Raji (cell line): ENCODE data around the gene SCGN.

Experiments used
- POLR2A ChIP-seq: IDR thresholded peaks from 2 replicates; pipeline ENCODE4 v1.6.1; 2011; ENCODE audit warnings: low read depth, low read length, control low read depth; ENCODE audit not compliant: insufficient read depth

Gene SCGN

DNA sequence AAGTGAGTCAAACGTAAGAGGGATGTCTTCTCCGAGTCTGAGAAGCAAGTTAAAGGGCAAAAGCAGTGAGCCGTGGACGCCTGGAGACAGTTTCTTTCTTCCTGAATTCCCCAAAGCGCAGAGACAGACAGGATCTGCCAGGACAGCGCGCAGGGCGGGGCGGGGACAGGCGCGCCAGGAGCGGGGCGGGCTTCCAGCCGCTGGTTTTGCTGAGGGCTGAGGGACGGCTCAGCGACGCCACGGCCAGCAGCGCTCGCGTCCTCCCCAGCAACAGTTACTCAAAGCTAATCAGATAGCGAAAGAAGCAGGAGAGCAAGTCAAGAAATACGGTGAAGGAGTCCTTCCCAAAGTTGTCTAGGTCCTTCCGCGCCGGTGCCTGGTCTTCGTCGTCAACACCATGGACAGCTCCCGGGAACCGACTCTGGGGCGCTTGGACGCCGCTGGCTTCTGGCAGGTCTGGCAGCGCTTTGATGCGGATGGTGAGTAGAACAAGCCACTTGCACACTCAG, at the start of gene SCGN:
Gene SCGN, plus strand, starts transcription at position 209 of the 509 bp plus-strand sequence. Its CDS starts 189 bp downstream, at position 398.
- TF ChIP-seq POLR2A = no peak

DNA sequence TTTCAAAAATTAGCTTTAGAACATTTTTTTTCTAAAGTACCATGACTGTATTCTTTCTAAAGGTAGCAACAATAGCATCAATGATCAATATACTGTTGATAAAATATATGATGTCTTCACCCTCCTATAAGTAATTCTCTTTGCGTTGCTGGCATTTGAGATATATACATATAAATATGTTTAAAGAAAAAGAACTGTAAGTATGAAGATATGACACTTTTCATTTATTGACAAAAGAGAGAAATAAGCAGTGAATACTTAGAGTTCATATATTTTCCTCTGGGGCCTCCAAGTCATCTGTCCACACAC, 49.4 kb upstream of the SCGN start:
- no peak for TF ChIP-seq POLR2A

- TF ChIP-seq POLR2A = no peak
Observed at GRCh38 chr6:25603251-25603650, 48.8 kb upstream of the SCGN start.

DNA sequence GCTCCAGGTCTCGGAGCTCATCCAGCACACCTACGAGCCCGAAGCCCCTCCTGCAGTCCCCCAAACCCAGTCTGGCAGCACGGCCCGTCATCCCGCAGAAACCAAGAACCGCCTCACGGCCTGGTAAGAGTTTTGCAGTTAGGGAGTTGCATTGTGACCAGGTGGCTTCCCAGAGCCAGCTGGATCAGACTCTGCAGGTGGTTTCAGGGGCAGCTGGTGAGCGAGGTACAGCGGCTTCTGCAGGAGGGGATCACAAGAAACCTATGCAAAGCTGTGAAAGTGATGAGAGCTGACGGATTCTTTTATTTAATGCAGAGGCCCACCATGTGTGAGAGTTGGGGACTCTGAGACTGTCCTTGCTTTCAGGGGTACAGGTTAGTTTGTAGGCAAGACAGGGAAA, 45.9 kb upstream of the SCGN start:
- no peak for TF ChIP-seq POLR2A

- no peak for TF ChIP-seq POLR2A
Observed at GRCh38 chr6:25608558-25609174, 43.3 kb upstream of the SCGN start.

DNA sequence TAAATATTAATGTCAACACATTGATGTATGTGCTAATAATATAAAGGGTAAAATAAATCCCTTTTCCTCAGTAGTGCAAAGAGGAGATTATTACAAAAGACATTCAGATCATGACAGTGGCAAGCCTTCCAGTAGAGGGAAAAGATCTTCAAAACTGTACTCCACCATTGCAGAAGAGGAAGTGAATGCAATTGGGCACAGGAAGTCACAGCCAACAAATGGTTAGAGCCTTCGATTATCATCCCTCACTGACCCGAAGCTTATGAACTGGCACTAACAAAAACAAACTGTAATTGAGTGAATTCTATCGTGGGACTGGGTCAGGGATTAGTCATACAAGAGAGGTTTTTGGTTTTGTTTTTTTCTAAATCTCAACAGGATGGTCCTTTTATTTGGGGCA, 39.3 kb upstream of the SCGN start:
- no peak for TF ChIP-seq POLR2A

DNA sequence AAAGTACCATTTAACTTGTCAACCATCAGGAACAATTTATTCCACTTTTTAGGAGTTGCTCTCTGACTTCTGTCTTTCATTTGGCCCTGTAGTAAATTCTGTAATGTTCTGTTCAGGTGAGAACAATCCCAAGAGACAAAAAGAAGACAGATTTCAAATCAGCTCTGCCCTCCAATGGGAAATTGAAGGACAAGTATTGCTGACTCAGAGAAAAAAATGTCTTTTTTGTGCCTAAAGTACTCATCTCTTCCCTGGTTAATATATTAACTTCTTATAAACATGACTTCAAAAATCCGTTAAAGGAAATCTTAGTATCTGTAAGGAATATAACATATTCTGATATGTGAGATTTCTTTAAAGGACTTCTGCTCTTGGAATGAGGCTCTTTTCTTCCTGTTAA, 38.6 kb upstream of the SCGN start:
- TF ChIP-seq POLR2A = no peak

DNA sequence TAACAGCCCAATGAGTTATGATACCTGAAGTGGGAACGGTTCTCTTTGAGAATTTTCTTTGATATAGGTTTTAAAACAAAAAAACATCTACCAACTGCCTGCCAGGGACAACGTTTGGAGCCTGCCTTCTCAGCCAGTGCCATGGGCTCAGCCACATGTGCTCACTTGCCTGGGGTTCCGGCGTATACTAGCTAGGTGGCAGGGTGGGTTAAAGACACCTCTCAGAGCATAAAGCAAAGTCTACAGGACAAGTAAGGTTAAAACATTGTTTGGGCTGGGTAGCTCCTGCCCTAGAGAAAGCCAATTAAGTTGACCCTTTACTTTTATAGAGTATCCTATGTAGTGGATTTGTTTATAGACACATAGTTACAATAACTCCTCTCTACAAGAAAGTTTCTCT, 38.0 kb upstream of the SCGN start:
- TF ChIP-seq POLR2A = no peak

- no peak for TF ChIP-seq POLR2A
Observed at GRCh38 chr6:25615471-25615870, 36.5 kb upstream of the SCGN start.

DNA sequence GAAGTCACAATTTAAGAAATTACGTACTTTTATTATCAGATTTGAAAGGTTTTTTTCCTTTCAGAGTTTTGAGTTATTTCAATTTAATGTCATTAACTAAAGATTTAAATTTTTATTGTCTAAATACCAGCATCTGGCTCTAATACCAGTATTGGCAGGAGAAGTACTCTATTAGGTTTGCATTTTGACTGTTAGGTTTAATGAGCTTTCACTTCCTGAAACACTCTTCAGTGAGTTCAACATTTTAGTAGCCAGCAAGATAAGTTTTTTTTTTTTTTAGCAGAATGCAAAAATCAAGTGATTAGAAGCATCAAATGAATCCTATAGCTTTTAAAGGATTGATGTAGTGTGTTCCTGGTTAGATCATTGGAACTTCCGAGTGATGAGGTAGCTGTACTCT, 34.0 kb upstream of the SCGN start:
- no peak for TF ChIP-seq POLR2A

DNA sequence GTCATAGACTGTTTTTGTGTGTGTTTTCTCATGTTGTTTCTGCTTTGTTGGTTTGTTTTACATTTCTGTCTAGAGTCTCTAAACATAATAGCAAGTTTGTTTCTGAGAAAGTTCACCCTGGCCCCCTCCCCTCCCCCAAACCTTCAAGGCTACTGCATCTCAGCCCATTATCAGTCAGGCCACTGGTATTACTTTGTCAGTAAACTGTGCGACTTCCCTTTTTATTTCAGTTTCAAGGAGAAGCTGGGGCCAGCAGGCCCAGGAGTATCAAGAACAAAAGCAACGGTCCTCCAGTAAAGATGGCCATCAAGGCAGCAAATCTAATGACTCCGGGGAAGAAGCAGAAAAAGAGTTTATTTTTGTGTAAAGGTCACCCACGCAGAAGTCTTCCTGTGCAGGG, 32.8 kb upstream of the SCGN start:
- TF ChIP-seq POLR2A = no peak

DNA sequence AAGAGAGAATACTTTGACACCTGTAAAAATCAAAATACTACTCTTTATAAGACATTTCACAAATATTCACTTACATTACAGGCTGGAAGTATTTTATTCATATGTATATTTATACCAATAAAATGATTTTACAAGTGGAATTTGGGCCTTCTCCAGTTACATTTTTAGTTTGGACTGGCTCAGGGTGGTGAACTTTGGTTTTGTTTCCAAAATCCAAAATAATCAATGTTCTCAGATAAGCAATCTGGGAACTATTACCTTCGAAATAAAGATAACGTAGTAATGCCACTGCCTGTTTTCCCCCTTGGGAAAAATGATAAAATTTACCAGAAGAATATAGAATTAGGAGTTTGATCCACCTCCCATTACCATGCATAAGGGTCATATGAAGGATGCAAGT, 31.6 kb upstream of the SCGN start:
- no peak for TF ChIP-seq POLR2A

- TF ChIP-seq POLR2A = no peak
Observed at GRCh38 chr6:25623065-25623464, 28.9 kb upstream of the SCGN start.

- no peak for TF ChIP-seq POLR2A
Observed at GRCh38 chr6:25623879-25624278, 28.1 kb upstream of the SCGN start.

DNA sequence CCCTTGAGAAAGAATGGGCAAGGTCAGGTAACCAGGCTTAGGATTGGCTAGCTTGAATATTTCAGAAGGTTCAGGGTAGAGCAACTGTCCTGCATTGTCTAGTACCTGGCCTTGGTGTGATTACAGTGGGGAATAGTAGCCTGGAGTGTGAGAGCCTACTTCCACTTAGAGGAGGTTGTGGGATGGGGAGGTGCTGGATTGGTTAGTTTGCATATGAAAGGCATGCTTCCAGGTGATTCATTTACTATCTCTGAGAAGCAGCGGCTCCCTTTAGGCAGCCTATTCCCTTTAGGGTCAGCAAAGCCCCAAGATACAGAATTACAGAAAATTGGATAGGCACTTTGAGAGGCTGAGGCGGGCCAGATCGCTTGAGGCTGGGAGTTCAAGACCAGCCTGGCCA, 25.0 kb upstream of the SCGN start:
- TF ChIP-seq POLR2A = no peak

DNA sequence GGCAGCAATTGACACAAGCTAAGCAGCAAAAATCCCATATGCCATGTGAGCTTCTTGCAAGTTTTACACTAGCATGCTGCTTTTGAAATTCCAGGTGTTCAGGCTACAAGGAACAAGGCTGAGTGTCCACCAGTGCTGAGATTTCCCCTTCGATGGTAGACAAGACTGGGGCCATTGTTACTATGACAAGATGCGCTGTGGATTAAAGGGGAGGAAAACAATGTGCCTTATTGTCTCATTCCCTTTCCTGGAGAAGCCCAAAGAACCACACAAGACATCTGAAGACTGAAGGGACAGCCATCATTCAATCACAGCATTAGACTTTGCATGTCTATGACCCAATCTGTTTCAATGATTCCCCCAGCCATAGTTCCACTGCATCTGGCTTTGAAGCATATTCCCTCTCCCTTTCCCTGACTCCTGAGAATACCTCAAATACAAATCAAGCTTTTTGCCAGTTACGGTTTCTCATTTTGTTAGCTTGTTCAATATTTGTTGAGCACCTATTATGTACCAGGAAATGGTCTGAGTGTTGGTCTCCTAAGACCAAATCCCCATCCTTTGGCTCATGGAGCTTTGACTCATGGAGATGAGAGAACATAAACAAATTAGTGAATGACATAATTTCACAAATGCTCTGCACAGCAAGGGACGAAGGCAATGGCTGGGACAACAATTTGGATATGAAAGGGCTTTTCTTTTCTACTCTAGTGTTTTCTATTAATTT, 23.4 kb upstream of the SCGN start:
- TF ChIP-seq POLR2A = no peak

GRCh38 chr6:25629198-25629576, 22.8 kb upstream of the SCGN start:
- no peak for TF ChIP-seq POLR2A
